A673 (cell line): ENCODE data around the gene GBF1. TPM values are rescaled to one million over a fixed set of nuclear protein-coding genes. Genes with fewer than 3 reads are reported as not detected.

Source experiments
- BruUV-seq: library from RNA; stranded (reverse); fragments of 400-500 nt; replicated peaks from 2 replicates; lab custom pipeline; 2021; lab: Mats Ljungman, UMichigan
- CTCF ChIA-PET: fragments of 300-600 bp; sonication (Branson Sonifier 250); formaldehyde crosslinking; loops from one replicate; lab custom pipeline; 2022; ENCODE audit warnings: antibody characterized with exemption; lab: Charles Lee
- POLR2A ChIA-PET: fragments of 300-600 bp; sonication (Branson Sonifier 250); formaldehyde crosslinking; loops from one replicate; lab custom pipeline; 2022; ENCODE audit warnings: antibody characterized with exemption; ENCODE audit not compliant: low non-redundant PET; lab: Charles Lee
- DNase-seq: peaks from one replicate; pipeline ENCODE4 v3.0.0-alpha.2; 2015; ENCODE audit warnings: low spot score
- H3K27ac ChIP-seq: fragments of 200-600 bp; sonication (generic); 2 replicates; pipeline ENCODE4 v1.5.1; 2016; ENCODE audit warnings: mixed run types, low read depth, mild to moderate bottlenecking, mixed read lengths, antibody characterized with exemption, low read length; ENCODE audit not compliant: poor library complexity, severe bottlenecking
- H3K27me3 ChIP-seq: fragments of 200-600 bp; sonication (generic); replicated peaks from 2 replicates; pipeline ENCODE4 v1.6.1; 2017; ENCODE audit warnings: mixed run types, low read depth, mild to moderate bottlenecking, mixed read lengths, antibody characterized with exemption, low read length; ENCODE audit not compliant: insufficient read depth, poor library complexity
- H3K36me3 ChIP-seq: fragments of 200-600 bp; sonication (generic); 2 replicates; pipeline ENCODE4 v1.6.1; 2016; ENCODE audit warnings: mixed run types, mild to moderate bottlenecking, mixed read lengths, antibody characterized with exemption, low read length; ENCODE audit not compliant: insufficient read depth, poor library complexity, severe bottlenecking
- H3K4me1 ChIP-seq: fragments of 200-600 bp; sonication (generic); 2 replicates; pipeline ENCODE4 v1.6.1; 2017; ENCODE audit warnings: mixed run types, mild to moderate bottlenecking, mixed read lengths, antibody characterized with exemption, low read length; ENCODE audit not compliant: insufficient read depth, poor library complexity, severe bottlenecking
- H3K4me3 ChIP-seq: fragments of 200-600 bp; sonication (generic); 2 replicates; pipeline ENCODE4 v1.5.1; 2016; ENCODE audit warnings: low read depth, mixed run types, mild to moderate bottlenecking, mixed read lengths, low read length; ENCODE audit not compliant: poor library complexity, severe bottlenecking
- H3K9me3 ChIP-seq: fragments of 200-600 bp; sonication (generic); 2 replicates; pipeline ENCODE4 v1.6.1; 2016; ENCODE audit warnings: mixed run types, low read depth, mild to moderate bottlenecking, mixed read lengths, antibody characterized with exemption, low read length; ENCODE audit not compliant: poor library complexity, severe bottlenecking
- EZH2 ChIP-seq: fragments of 200-600 bp; sonication (generic); IDR thresholded peaks from 2 replicates; pipeline ENCODE4 v1.6.1; 2017; ENCODE audit warnings: borderline replicate concordance, low read depth, mild to moderate bottlenecking, mixed read lengths, antibody characterized with exemption, low read length; ENCODE audit not compliant: poor library complexity, severe bottlenecking
- intact Hi-C: fragments of 100-400 bp; cut with micrococcal nuclease; formaldehyde crosslinking; loops from one replicate; pipeline ENCODE4 v1.10.0; 2022; ENCODE audit not compliant: unreplicated experiment
- total RNA-seq: library from RNA; stranded (reverse); gene quantifications from 2 replicates; pipeline ENCODE4 v1.2.3, GENCODE V29; 2021
- TF ChIP-seq, protein P1 (sequence below): fragments of 300-800, 200-600 bp; sonication (generic); conservative IDR thresholded peaks from 2 replicates; pipeline ENCODE4 v1.5.1; 2017; ENCODE audit warnings: low read depth, mild to moderate bottlenecking, antibody characterized with exemption, low read length, moderate library complexity, mixed read lengths

GBF1 gene
- total RNA-seq, 1 experiment from 2014 or later, result 50.0 TPM

DNA sequence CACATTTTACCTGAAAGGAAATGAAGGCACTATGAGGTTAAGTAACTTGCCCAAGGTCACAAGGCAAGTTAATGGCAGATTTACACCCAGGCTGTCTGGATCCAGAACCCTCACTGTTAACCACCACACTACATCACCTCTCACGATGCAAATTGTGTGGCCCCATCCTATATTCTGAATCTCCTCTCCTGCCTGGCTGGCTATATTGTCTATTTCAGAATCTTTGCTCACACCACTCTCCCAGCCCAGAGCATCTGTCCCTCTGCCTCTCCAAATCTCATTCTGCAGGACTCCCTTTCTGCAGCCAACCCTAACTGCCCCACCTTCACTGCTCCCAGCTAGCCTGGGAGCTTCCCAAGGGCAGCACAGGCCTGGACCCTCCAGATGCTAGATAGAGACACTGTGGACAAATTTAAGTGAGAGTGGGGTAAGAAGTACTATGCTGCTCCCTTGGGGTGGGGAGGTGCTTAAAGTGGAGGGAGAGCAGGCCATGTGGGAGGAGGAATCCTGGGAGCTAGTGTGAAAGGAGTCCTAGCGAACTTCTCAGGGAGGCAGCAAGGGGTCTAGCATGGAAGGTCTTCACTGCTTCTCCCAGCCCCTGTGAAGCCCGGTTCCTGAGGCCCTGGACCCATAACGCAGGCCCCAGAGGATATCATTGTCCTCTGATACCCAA lies 186.3 kb downstream of the GBF1 start:
- peak overlapping the region; percentile 86 for H3K27ac ChIP-seq
- CTCF ChIA-PET, result interaction anchor here (1.0 kb wide), 1 partner anchor 152 kb away, joined by 3 read pairs; no protein-coding TSS in a partner anchor
- no TSS peak for BruUV-seq

More for the DNA sequence above, 186.3 kb downstream of the GBF1 start:
- H3K9me3 ChIP-seq, result no peaks in the 10 kb centered on the region
- H3K27me3 ChIP-seq, result no peaks in the 10 kb centered on the region
- no peak for TF ChIP-seq EZH2
- TF ChIP-seq, protein P1, sequence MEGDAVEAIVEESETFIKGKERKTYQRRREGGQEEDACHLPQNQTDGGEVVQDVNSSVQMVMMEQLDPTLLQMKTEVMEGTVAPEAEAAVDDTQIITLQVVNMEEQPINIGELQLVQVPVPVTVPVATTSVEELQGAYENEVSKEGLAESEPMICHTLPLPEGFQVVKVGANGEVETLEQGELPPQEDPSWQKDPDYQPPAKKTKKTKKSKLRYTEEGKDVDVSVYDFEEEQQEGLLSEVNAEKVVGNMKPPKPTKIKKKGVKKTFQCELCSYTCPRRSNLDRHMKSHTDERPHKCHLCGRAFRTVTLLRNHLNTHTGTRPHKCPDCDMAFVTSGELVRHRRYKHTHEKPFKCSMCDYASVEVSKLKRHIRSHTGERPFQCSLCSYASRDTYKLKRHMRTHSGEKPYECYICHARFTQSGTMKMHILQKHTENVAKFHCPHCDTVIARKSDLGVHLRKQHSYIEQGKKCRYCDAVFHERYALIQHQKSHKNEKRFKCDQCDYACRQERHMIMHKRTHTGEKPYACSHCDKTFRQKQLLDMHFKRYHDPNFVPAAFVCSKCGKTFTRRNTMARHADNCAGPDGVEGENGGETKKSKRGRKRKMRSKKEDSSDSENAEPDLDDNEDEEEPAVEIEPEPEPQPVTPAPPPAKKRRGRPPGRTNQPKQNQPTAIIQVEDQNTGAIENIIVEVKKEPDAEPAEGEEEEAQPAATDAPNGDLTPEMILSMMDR, result no peak
- peak; percentile 58 for DNase-seq
- no peaks in the 10 kb centered on the region for H3K36me3 ChIP-seq
- POLR2A ChIA-PET, result no interaction called here
- peak overlapping the region; percentile 97 for H3K4me3 ChIP-seq
- H3K4me1 ChIP-seq, result peaks cover 13% of the 10 kb centered on the region
- intact Hi-C loops, result no loop called here

Other genes with a start within 250 kb of the GBF1 start
- 17.8 and 19.7 TPM in 2 replicates for gene ARMH3, start 189.4 kb upstream of the GBF1 start, total RNA-seq
- 12.6 and 15.7 TPM in 2 replicates for gene HPS6, start 180.2 kb upstream of the GBF1 start, total RNA-seq
- 78.5 and 82.4 TPM in 2 replicates for gene LDB1, start 125.2 kb upstream of the GBF1 start, total RNA-seq
- gene PPRC1, start 112.5 kb upstream of the GBF1 start, total RNA-seq, result 93.8 and 103 TPM in 2 replicates
- gene NOLC1, start 93.1 kb upstream of the GBF1 start, total RNA-seq, result 194 and 225 TPM in 2 replicates
- gene ELOVL3, start 19.2 kb upstream of the GBF1 start, total RNA-seq, result 0.44 TPM in 1 of 2 replicates, not detected in the other
- gene PITX3, start 4.0 kb upstream of the GBF1 start, total RNA-seq, result not detected in 2 replicates
- 29.8 and 33.2 TPM in 2 replicates for gene NFKB2, start 150.2 kb downstream of the GBF1 start, total RNA-seq
- 5.8 and 7.3 TPM in 2 replicates for gene PSD, start 173.3 kb downstream of the GBF1 start, total RNA-seq
- 8.9 and 11.6 TPM in 2 replicates for gene FBXL15, start 175.3 kb downstream of the GBF1 start, total RNA-seq
- 63.7 and 72.1 TPM in 2 replicates for gene CUEDC2, start 187.0 kb downstream of the GBF1 start, total RNA-seq
- gene C10orf95, start 206.0 kb downstream of the GBF1 start, total RNA-seq, result 0.42 TPM in 1 of 2 replicates, not detected in the other